Measurements from ENCODE around the gene C1GALT1.

The C1GALT1 gene

DNA sequence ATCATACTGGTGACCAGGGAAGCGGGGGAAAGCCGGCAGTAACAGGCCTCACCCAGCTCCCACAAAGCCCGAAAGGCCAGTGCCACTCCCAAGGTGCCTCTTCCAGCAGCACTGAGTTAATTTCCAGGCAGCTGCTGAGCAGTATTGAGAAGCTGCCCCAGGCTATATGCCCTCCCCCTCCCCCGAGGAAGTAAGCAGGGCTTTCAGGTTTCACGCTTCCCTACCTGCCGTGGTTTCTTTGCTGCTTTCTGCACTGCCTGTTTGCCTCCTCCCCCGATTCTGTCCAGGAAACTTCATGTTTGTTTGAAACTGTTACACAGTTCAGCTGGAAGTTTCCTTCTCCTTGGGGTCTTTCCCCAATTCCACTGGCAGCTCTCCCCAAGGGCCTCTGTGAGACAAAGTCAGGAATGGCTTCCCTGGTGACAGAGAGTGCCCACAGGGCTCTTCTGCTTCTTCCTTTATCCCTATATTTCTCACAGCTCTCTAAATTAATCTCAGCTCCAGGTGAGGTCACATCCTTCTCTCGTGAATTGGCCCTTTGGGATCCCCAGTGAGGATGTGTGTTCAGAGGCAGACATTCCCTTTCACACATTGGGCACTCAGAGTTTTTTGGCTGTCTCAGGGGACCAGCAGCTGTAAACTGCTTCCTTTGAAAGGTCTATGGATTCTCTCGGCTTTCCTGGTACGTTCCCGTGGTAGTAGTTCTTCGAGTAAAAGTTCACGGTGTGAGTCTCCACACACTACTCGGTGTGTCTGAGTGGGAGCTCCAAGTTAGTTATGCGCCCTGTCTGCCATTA is 19.4 kb downstream of the C1GALT1 start:
- no peak for DNase-seq (ENCODE audit: low read depth, low spot score)

DNA sequence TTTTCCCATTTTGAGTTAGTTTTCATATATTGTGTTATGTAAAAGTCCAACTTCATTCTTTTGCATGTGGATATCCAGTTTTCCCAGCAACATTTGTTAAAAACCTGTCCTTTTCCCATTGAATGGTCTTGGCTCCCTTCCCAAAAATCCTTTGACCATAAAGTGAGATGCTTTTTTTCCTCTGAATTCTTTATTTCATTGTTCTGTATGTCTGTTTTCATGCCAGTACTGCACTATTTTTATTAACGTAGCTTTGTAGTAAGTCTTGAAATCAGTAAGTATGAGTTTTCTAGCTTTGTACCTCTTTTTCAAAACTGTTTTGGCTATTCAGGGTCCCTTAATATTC is 20.0 kb downstream of the C1GALT1 start:
- DNase-seq (ENCODE audit: low read depth, low spot score) = no peak

DNA sequence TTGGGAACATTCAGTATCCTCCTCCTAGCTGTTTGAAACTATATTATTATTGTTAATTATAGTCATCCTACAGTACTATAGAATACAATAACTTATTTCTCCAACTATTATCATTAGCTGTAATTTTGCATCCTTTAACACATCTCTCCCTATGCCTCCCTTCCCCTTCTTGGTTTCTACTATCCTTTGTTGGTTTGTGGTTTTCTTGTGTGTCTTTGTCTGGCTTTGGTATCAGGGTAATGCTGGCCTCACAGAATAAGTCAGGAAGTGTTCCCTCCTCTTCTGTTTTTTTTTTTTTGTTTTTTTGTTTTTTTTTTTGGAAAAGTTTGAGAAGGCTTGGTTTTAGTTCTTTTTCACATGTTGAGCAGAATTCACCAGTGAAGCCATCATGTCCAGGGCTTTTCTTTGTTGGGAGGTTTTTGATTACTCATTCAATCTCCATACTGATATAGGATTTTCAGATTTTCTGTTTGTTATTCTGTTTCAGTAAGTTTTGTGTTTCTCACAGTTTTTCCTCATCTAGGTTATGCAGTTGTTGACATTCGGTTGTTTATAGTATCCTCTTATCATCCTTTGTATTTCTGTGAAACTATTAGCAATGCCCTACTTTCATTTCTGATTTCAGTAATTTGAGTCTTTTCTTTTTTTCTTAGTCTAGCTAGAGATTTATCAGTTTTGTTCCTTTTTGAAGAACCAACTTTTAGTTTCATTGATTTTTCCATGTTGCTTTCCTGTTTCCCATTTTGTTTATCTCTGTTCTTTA is 21.6 kb downstream of the C1GALT1 start:
- no peak for DNase-seq (ENCODE audit: low read depth, low spot score)

DNA sequence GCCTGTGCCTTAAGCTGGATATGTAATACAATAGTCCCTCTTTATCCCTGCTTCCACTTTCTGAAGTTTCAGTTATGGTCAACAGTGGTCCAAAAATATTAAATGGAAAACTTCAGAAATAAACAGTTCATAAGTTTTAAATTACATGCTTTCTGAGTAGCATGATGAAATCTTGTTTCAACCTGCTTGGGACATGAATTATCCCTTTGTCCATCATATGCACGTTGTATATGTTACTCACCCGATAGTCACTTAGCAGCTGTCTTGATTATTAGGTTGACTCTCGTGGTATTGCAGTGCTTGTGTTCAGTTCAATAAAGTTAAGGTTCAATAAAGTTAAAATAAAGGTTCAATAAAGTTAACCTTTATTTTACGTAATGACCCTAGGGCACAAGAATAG is 25.5 kb downstream of the C1GALT1 start:
- DNase-seq (ENCODE audit: low read depth, low spot score) = no peak

DNA sequence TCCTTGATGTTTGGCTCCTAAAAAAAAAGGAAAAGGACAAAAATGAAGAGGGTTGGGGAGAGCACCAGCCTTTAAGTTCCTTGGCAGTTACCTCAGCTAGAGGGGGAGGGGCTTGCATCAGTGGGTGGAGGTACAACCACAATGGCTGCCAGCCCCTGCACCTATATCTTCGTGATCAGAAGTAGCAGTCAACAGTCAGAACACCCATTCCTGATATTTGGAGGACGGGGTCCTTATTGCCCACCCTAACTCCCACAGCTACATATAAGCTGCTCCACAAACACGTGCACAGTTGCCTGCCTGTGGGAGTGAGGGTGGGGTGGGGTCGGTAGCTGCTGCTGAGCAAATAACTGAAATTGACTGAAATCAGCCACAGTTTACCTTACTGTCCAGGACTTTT is 26.2 kb downstream of the C1GALT1 start:
- no peak for DNase-seq (ENCODE audit: low read depth, low spot score)

GRCh38 chr7:7209412-7210050 is 27.2 kb downstream of the C1GALT1 start:
- no peak for DNase-seq (ENCODE audit: low read depth, low spot score)

DNA sequence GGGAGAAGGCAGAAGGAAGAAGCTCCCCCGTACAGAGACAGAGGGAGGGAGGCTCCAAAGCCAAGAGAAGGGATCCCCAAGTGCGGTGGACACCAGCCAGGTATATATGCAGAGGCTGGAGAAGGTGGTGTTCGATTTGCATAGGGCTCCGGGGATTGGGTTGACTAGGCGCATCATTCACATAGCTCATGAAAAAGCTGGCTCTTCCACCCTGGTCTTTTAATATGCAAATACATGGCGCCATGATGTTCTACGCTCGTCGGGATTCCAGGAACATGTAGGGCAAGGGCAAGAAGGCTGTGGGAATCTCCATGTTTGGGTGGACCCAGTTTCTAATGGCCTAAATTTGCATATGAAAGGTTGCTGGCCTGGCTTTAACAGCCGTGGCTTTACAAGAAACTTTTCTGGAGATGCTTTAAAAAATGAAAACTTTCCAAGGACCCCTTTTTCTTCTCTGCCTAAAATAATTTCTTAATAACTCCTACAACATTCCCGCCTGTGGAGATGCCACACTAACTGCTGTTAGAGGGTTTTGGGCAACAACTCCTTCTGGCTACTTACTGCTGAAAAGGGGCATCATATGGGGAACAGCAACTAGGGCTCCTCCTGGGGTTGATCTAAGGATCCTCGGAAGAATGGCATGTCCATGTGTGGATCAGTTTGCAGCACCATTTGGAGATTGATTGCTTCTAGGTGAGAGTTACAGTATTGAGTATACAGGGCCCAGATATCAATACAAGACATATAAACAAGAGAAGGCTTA is 28.3 kb downstream of the C1GALT1 start:
- peak; percentile 99 for DNase-seq (ENCODE audit: low read depth, low spot score)

DNA sequence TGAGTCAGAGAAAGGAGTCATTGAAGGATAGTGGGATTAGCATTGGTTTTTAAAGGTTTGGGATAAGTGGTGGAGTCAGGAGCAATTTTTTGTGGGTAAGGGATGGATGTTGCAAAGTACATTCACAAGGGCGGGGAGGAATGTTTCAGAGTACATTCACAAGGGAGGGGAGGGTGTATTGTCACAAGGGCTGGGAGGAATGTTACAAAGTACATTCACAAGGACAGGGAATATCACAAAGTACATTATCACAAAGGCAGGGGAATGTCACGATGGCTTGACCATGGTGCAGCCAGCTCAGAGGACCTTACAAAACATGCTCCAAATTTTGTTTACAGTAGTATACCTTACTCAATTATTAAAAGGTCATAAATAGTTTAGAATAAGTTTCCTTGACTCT is 30.3 kb downstream of the C1GALT1 start:
- no peak for DNase-seq (ENCODE audit: low read depth, low spot score)

GRCh38 chr7:7214398-7215347 is 32.3 kb downstream of the C1GALT1 start:
- no peak for DNase-seq (ENCODE audit: low read depth, low spot score)

DNA sequence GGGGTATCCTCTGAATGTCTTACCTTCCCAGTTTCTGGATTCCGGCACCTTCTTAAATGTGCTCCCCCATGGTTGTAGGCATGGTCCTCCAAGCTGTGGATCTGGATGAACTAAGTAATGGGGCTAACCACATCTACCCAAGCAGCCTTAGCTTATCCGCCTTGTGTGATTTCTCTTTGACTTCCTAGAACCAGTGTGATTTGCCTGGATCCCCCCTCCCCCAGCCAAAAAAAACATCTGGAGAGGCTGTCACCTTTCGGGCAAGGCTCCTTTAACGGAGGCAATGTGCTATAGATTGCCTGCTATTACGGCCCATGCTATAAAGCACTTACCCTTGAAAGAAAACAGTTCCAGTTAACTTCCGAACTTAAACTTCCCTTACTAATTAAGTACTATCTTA is 33.9 kb downstream of the C1GALT1 start:
- DNase-seq (ENCODE audit: low read depth, low spot score) = no peak

- DNase-seq (ENCODE audit: low read depth, low spot score) = no peak
Measured at GRCh38 chr7:7219216-7219615, 36.9 kb downstream of the C1GALT1 start.

DNA sequence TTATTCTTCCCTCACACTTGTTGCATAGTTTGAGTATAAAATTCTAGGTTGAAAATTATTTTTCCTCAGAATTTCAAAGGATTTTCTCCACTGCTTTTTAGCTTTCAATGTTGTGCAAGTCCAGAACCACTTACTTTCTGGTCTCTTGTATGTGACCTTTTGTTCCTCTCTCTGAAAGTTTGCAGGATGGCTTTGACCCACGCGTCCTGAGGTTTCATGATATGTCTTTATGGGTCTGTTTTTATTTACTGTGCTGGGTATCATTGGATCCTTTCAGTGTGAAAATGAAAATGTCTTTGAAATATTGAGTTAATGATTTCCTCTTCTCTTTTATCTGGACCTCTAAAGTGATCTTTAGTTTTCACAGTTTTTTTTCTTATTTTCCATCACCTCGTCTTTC is 38.5 kb downstream of the C1GALT1 start:
- no peak for DNase-seq (ENCODE audit: low read depth, low spot score)

DNA sequence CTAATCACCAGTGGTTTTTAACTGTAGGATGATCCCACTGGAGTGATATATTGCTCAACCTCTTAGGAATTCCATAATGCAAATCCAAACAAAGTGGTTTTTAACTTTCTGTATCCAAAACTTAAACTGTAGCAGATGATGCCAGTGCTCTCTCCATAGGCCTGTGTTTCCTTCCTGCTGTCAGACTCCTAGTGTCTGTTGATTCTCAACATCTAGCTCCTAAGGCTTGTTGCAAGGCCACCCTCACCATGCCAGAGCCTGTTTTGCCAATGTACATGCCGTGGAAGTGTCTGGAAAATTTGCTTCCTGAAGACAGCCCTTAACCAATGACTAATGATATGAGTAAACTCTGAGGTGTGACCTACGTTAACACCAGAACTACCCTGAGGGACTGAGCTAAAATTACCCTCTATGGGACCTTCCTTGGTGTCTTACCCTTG is 39.3 kb downstream of the C1GALT1 start:
- no peak for DNase-seq (ENCODE audit: low read depth, low spot score)

DNA sequence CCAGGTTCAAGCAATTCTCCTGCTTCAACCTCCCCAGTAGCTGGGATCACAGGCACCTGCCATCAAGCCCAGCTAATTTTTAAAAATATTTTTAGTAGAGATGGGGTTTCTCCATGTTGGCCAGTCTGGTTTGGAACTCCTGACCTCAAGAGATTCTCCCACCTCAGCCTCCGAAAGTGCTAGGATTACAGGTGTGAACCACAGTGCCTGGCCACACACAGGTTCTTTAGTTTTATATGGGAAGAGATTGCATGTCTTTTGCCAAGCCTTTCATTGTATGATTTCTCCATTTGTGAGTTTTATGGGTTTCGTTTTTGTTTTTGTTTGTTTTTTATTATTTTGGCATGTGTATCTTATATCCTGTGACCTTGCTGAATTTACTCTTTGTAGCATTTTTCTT is 40.9 kb downstream of the C1GALT1 start:
- DNase-seq (ENCODE audit: low read depth, low spot score) = no peak

DNA sequence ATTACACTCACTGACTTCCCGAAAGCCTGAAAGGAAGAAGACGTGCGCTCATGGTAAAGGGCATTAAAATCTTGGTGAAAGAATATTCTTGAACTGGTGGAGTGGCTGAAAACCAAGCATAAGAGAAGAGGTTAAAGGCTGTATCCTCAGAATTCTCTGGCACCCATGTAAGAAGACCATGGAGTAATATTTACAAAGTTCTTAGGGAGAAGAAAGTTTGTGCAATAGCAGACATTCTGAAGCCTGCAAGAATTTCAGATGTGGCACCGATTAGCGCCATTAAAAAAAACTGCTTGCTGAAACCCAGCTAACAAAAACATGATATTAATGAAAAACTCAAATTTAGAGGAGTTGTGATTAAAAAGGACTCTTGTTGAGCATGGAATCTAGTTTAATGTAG is 44.1 kb downstream of the C1GALT1 start:
- no peak for DNase-seq (ENCODE audit: low read depth, low spot score)

DNA sequence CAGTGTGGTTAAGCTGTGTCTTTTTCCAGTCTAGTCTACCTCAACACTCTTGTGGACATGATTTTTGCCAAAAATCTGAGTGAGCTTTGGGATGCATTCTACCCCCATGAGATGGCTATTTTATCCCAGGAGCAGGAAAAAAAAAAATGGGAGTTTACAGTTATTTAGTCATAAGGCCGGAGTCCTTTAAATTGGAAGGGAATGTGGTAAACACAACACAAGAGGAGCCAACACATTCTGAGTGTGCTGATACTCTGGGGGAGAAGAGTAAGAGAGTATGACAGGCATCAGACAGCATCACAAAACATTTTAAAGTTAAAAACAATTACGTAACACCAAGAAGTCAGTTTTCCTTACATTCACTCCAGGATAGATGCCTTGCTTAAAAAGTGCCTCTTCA is 46.1 kb downstream of the C1GALT1 start:
- no peak for DNase-seq (ENCODE audit: low read depth, low spot score)

DNA sequence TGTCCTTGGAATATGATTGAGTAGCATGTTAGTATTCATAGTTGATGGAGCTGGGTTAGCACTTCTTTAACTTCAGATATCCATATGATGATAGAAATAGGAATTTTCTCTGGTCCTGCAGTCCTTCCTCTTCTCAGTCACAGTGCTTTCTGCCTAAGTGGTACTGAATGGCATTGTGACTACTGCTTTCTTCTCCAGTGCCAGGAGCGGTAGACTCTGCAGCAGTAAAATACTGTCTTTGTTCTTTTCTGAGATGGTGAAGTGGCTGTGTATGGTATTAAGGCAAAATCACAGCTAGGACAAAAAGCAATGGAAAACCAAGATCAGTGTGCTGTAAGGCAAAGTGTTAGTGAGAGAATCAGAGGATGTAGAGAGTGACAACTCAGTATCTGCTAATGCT is 46.6 kb downstream of the C1GALT1 start:
- no peak for DNase-seq (ENCODE audit: low read depth, low spot score)

DNA sequence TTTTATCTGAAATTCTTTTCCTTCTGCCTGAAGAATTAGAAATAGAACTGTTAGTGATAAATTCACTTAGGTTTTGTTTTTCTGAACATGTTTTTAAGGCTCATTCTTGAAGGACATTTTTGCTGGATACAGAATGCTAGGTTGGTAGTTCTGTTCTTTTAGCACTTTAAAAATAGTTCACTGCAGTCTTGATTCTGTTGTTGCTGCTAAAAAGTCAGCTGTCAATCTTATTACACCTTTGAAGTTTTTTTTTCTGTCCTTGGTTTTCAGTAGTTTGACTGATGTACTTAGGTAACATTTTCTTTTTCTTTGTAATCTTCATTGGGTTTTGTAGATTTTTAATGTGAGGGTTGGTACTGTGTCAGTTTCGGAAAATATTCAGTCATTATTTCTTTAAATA is 48.7 kb downstream of the C1GALT1 start:
- no peak for DNase-seq (ENCODE audit: low read depth, low spot score)

GRCh38 chr7:7231865-7232264 is 49.5 kb downstream of the C1GALT1 start:
- no peak for DNase-seq (ENCODE audit: low read depth, low spot score)

GRCh38 chr7:7235347-7235746 is 53.0 kb downstream of the C1GALT1 start:
- DNase-seq (ENCODE audit: low read depth, low spot score) = no peak

- no peak for DNase-seq (ENCODE audit: low read depth, low spot score)
Measured at GRCh38 chr7:7236041-7236440, 53.7 kb downstream of the C1GALT1 start.

All from iPS DF 19.7 (cell line).